ENCODE data around the gene ZBTB42.
"Not testable (repeated sequence)": the region's sequence is repeated elsewhere in the genome, so short reads cannot be mapped to it uniquely, and the experiment has no call there.

The ZBTB42 gene

GRCh38 chr14:104817930-104818713 is 17.2 kb downstream of the ZBTB42 start:
- DNase-seq = no peak

GRCh38 chr14:104818714-104819161 is 17.8 kb downstream of the ZBTB42 start:
- DNase-seq = no peak

GRCh38 chr14:104819361-104819781 is 18.5 kb downstream of the ZBTB42 start:
- no peak for DNase-seq

GRCh38 chr14:104820669-104821228 is 19.8 kb downstream of the ZBTB42 start:
- no peak for DNase-seq

- DNase-seq = no peak
Observed at GRCh38 chr14:104821229-104821945, 20.5 kb downstream of the ZBTB42 start.

- no peak for DNase-seq
Observed at GRCh38 chr14:104821971-104822608, 21.2 kb downstream of the ZBTB42 start.

- DNase-seq = no peak
Observed at GRCh38 chr14:104822821-104823615, 22.1 kb downstream of the ZBTB42 start.

- DNase-seq = no peak
Observed at GRCh38 chr14:104824353-104824997, 23.6 kb downstream of the ZBTB42 start.

GRCh38 chr14:104826189-104826860 is 25.4 kb downstream of the ZBTB42 start:
- DNase-seq = peak; percentile 95

GRCh38 chr14:104826861-104827176 is 25.9 kb downstream of the ZBTB42 start:
- DNase-seq = no peak

- no peak for DNase-seq
Observed at GRCh38 chr14:104827177-104828055, 26.5 kb downstream of the ZBTB42 start.

GRCh38 chr14:104830781-104831180 is 29.9 kb downstream of the ZBTB42 start:
- no peak for DNase-seq

- DNase-seq = not testable (repeated sequence)
Observed at GRCh38 chr14:104836171-104836935, 35.5 kb downstream of the ZBTB42 start.

- no peak for DNase-seq
Observed at GRCh38 chr14:104841730-104842129, 40.8 kb downstream of the ZBTB42 start.

- no peak for DNase-seq
Observed at GRCh38 chr14:104843006-104843405, 42.1 kb downstream of the ZBTB42 start.

GRCh38 chr14:104843442-104844305 is 42.8 kb downstream of the ZBTB42 start:
- no peak for DNase-seq

- no peak for DNase-seq
Observed at GRCh38 chr14:104844306-104845032, 43.6 kb downstream of the ZBTB42 start.
